ENCODE measurements around the gene CCNE1.
"Not testable (repeated sequence)": the region's sequence is repeated elsewhere in the genome, so short reads cannot be mapped to it uniquely, and the experiment has no call there.

Gene CCNE1

GRCh38 chr19:29813642-29814041 lies 1.9 kb downstream of the CCNE1 start:
- DNase-seq (ENCODE audit: low spot score) (no peak), FAIRE-seq (no peak)

GRCh38 chr19:29815231-29815630 lies 3.4 kb downstream of the CCNE1 start:
- FAIRE-seq, result no peak
- DNase-seq (ENCODE audit: low spot score), result no peak

- DNase-seq (ENCODE audit: low spot score) (no peak), FAIRE-seq (no peak)
Measured at GRCh38 chr19:29817316-29817715, 5.5 kb downstream of the CCNE1 start.

- FAIRE-seq (no peak), DNase-seq (ENCODE audit: low spot score) (no peak)
Measured at GRCh38 chr19:29819300-29819699, 7.5 kb downstream of the CCNE1 start.

DNA sequence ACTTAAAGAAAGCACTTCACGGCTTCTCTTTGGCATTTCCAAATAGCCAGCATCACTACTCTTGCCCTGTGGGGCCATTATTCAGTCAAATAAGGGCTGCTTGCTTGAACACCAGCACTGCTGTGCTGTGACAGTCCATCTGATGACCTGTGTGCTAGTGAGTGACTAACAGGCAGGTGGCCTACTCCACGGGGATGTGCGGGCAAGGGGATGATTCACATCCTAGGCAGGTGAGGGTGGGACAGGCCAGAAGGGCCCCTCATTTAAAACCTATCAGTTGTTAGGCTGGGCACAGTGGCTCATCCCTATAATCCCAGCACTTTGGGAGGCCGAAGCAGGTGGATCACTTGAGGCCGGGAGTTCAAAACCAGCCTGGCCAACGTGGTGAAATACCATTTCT lies 8.2 kb downstream of the CCNE1 start:
- FAIRE-seq (no peak), DNase-seq (ENCODE audit: low spot score) (no peak)

- no peak for DNase-seq (ENCODE audit: low spot score)
- FAIRE-seq, result no peak
Measured at GRCh38 chr19:29823581-29824330, 12.0 kb downstream of the CCNE1 start.

GRCh38 chr19:29825263-29825662 lies 13.5 kb downstream of the CCNE1 start:
- not testable (repeated sequence) for DNase-seq (ENCODE audit: low spot score); FAIRE-seq

DNA sequence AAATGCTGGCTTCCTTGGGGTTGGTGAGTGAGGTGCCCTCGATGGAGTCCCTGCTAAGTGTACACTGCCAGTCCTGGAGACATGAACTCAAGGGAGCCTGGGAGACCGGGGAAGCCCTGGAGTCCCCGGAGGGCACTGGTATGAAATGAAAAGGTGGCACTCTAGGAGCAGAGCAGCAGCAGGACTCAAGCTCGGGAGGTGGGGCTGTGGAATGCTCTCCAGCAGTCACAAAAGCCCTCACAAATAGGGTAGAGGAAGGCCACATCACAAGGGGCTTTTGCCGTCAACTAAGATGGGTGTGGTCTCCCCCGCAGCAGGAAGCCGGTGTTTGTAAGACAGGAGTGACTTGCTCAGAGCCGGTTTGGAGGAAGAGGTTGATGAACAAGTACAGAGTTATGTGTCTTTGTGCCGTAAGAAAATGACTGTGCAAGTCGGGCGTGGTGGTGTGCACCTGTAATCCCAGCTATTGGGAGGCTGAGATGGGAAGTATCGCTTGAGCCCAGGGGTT lies 19.3 kb downstream of the CCNE1 start:
- FAIRE-seq (no peak), DNase-seq (ENCODE audit: low spot score) (peak; percentile 5)

DNA sequence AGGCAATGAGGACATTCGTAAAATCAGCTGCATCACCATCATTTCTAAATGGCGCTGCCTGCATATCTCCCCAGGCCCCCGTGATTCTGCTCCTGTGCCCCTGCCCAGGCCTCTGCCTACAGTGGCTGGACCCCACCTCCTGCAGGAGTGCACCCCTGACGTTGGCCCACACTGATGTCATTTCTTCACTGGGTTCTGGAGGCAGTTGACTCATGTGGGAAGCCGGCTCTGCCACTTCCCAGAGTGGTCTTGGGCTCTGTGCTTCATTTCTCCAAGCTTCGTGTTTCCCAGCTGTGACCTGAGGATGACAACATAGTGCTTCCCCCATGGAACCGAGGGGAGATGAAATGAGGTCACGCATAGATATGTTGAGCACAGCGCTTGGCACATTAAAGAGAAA lies 19.9 kb downstream of the CCNE1 start:
- FAIRE-seq, result no peak
- DNase-seq (ENCODE audit: low spot score), result no peak

GRCh38 chr19:29832801-29833200 lies 21.0 kb downstream of the CCNE1 start:
- FAIRE-seq (no peak), DNase-seq (ENCODE audit: low spot score) (no peak)

GRCh38 chr19:29833614-29834261 lies 21.9 kb downstream of the CCNE1 start:
- FAIRE-seq, result no peak
- no peak for DNase-seq (ENCODE audit: low spot score)

DNA sequence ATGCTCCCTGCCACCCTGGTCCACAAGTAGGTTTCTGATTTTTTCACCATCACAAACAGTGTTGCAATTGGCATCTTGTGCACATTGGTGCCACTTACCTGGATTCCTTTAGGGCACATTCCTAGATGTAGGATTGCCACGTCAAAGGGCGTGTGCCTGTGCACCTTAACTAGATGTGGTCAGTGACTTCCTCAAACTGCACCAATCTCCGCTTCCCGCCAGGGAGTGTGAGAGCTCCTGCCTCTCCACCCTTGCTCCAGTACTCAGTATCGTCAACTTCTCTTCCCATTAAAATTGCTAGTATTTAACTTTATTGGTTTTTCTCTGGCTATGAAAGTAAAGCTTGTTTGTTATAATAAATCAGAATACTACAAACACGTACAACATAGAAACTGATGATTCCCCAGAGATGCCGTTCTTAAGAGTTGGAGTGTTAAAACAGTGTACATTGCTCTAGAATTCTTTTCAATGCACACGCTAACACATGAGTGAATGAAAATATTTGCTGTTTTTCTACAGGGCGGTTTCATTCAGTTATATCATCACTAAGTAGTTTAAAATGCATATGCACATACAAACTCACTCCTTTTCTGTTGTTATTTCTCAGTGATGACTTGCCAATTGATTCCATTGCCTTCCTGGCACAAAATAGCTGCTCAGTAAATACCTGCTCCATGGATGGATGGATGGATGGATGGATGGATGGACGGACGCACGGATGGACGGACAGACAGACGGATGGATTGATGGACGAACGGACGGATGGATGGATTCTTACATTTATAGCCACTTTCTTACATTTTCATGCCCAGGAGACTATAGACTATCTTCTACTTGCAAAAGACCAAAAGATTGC lies 23.4 kb downstream of the CCNE1 start:
- FAIRE-seq (no peak), DNase-seq (ENCODE audit: low spot score) (no peak)

- DNase-seq (ENCODE audit: low spot score), result no peak
Measured at GRCh38 chr19:29836409-29836825, 24.6 kb downstream of the CCNE1 start.

DNA sequence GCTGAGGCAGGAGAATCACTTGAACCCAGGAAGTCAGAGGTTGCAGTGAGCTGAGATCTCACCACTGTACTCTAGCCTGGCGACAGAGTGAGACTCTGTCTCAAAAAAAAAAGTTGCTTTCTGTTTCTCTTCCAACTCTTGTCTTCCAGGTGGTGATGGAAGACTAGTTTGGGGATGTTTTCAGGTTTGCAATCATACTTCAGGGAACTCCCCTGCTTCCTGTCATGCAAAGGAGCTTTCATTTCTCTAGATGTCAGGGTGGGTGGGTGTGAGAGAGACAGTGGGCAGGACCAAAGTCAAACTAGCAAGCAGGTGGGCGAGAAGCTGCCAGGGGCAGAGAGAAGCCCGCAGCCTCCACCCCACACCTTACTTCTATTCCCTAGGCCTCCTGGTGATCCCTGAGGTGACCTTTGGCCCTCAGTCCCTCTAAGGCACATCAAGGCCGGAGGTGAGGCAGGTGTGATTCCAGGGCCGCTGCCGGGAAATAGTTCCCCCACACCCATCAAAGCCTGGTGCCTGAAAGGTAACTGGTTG lies 25.7 kb downstream of the CCNE1 start:
- FAIRE-seq (no peak), DNase-seq (ENCODE audit: low spot score) (no peak)

More at GRCh38 chr19:29836409-29836825, 24.6 kb downstream of the CCNE1 start:
- FAIRE-seq, result no peak

DNA sequence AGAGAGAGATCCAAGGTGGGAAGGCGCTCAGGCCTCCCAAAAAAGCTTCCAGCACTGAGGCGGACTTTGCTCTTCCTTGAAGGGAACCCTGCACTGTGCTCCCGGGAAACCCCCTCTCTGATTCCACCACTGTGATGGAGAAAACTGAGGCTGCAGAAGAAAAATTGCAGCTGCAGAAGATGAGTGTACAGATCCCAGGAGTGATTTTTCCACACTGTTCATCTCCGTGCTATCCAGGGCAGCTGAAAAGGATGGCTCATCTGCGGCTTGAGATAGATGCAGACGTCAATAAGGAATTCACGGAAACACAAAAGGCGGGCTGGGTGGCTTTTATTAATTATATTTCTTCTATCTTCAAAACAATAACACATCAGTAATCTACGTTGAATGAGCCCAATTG lies 26.2 kb downstream of the CCNE1 start:
- no peak for DNase-seq (ENCODE audit: low spot score)
- FAIRE-seq, result no peak

DNA sequence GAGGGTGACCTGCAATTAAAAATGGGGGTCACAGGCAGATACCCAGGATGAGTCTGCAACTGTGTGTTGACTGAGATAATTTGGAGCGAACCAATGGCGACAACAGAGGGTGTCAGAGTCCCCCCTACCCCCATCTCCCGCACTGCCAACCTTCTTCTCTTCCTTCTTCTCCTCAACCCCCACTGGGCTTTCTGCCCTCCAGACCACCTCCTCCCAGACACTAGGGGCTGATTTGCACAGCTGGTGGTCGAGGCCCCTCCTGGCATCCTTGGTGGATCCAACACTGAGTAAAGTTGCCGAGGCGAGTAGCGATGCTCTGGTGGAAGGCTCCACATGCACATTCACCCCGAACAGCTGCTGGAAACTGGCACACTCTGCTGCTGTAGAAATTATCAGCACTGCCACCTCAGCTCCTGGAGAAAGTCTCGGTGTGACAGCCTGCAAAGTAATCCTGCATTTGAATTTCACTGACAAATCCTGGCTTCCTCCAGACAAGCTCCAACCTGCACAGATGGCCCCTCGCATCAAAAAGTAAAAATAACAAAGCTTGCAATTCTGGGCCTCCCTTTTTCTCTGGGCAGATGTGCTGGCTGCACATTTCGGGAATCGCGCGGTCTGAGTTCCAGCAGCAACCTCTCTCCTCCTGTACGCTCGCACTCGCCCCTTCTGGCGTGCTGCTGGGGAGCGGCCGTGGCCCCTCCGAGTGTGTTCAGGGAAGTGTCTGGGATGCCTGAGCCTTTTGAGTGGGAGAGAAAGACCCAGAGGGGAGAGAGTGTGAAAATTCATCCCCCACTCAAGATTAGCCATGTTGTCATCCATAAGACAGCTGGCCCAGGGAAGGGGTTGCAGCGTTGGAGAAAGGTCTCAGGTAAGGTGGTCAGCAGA lies 28.5 kb downstream of the CCNE1 start:
- no peak for DNase-seq (ENCODE audit: low spot score)
- FAIRE-seq, result no peak

DNA sequence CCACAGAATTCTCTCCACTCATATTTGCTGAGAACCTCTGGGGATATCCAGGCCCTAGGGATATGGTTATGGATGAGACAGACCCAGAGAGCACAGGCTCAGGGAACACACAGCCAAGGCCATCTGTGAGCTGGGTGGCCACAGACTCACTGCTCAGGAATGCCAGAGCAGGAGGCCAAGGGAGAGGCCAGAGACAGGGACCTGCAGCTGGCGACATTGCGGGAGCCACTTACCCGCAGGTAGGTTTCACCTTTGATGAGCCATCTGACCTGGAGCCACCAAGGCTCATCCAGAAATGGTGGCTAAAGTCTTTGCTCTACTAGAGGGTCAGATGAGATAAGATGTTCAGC lies 29.4 kb downstream of the CCNE1 start:
- no peak for DNase-seq (ENCODE audit: low spot score)
- no peak for FAIRE-seq

GRCh38 chr19:29841559-29842367 lies 30.0 kb downstream of the CCNE1 start:
- FAIRE-seq (no peak), DNase-seq (ENCODE audit: low spot score) (peak; percentile 5)

DNA sequence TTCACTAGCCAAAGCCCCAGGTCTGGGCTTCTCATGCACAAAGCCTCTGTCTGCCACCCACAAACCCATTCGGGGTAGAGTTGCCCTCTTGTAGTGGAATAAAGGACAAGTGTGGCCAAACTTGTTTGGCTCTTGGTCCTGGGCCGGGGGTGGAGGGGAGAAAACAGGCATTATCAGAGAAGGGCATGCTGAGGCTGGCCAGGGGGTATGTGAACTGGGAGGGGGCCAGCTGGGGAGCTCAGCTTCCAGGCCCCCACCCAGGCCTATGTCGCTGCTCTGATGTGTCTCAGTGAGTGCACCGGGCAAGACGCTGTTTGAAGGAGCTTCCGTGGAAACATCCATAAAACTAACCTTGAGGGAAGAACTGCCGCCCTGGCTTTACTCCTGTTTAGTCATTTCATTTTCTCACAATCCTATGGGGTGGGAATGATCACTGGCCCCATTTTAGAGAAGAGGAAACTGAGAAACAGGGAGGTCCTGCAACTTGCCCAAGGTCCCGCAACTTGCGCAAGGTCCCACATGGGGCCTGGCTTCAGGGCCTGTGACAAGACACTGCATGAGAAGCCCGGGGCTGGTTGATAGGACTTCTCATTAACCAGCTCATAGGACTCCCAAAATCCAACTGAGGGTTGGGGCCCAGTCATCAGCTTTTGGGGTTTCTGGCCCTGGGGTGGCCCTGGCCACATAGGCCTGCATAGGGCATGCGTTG lies 30.8 kb downstream of the CCNE1 start:
- DNase-seq (ENCODE audit: low spot score) (no peak), FAIRE-seq (no peak)
